ENCODE results near the gene DPH3. TPM values are rescaled to one million over a fixed set of nuclear protein-coding genes. Genes with fewer than 3 reads are reported as not detected.

Gene DPH3
- total and polyA plus RNA-seq, 9 of the 15 experiments (the other 6 are each of a cell fraction or from before 2014, with no cell fraction given), result 15.9 to 131 (median 38.7) TPM

GRCh38 chr3:16249886-16250285 is 14.9 kb downstream of the DPH3 start:
- H3K4me3 ChIP-seq, result no peak overlapping the region
- 0 out of 2 replicates have a peak, but pooled peaks cover 5% of the 10 kb centered on the region for H4K20me1 ChIP-seq (replicated peaks; ENCODE audit: control insufficient read depth, insufficient read depth, low read length)
- H3K27ac ChIP-seq (ENCODE audit: extremely low read depth, low read depth, low read length), result no peak overlapping the region
- no peak overlapping the region for H3K9ac ChIP-seq (ENCODE audit: insufficient read depth in 1 of 2, low read depth in 2 of 2, low read length in 2 of 2)
- intact Hi-C loops (cut with micrococcal nuclease), result loop anchor here (1.0 kb wide), 1 partner anchor 300 kb away; no protein-coding TSS in a partner anchor
- no peak for FAIRE-seq
- in situ Hi-C loops (cut with MboI), result loop anchor here (5.0 to 10.0 kb wide), 3 partner anchors 205 to 625 kb away; no protein-coding TSS in a partner anchor
- H3K79me2 ChIP-seq (ENCODE audit: control insufficient read depth, insufficient read depth, low read length), result no peaks in the 10 kb centered on the region
- POLR2A ChIA-PET, result no interaction called here
- no TSS peak for BruUV-seq (replicated peaks)
- DNase-seq (ENCODE audit: extremely low read depth in 1 of 4, low spot score in 3 of 4), result no peak
- 6% methylated on average over 3 of the region's 3 CpGs for whole genome bisulfite sequencing (ENCODE audit: insufficient coverage, low coverage, missing lambda C conversion rate)
- H3K4me1 ChIP-seq (replicated peaks in 1 of 2; ENCODE audit: control insufficient read depth in 2 of 2, insufficient read depth in 2 of 2, low read length in 2 of 2), result peaks cover 3 to 4% of the 10 kb centered on the region in 2 experiments; a peak in 2 of 5 replicates
- no peaks in the 10 kb centered on the region for H3K9me3 ChIP-seq (replicated peaks; ENCODE audit: control insufficient read depth, insufficient read depth, low read depth, low read length)
- no peak overlapping the region for H3K4me2 ChIP-seq (ENCODE audit: insufficient read depth, low read length)
- H2AFZ ChIP-seq (ENCODE audit: low read depth, low read length), result no peak overlapping the region
- H3K27me3 ChIP-seq (ENCODE audit: control insufficient read depth in 2 of 2, insufficient read depth in 2 of 2, low read length in 2 of 2), result peaks cover 7 to 30% of the 10 kb centered on the region in 2 experiments; a peak in 4 of 5 replicates
- H3K9me1 ChIP-seq (ENCODE audit: control insufficient read depth, insufficient read depth, low read length), result no peaks in the 10 kb centered on the region
- H3K36me3 ChIP-seq (ENCODE audit: control insufficient read depth, insufficient read depth, low read length), result no peaks in the 10 kb centered on the region
- TF ChIP-seq TAF9B (IDR thresholded peaks at IDR 0.05; ENCODE audit: partially characterized antibody) (no peak), ZNF76 (CRISPR knock-in tag; IDR thresholded peaks at IDR 0.05; ENCODE audit: borderline replicate concordance) (no peak), ZNF175 (CRISPR knock-in tag; IDR thresholded peaks at IDR 0.05; ENCODE audit: low read depth) (no peak), ZNF75A (CRISPR knock-in tag; IDR thresholded peaks at IDR 0.05) (no peak), NRF1 (conservative IDR thresholded peaks at IDR 0.05 in 1 of 2, IDR thresholded peaks at IDR 0.05 in 1 of 2) (no peak), EGR1 (conservative IDR thresholded peaks at IDR 0.05) (no peak), ZNF609 (CRISPR knock-in tag; IDR thresholded peaks at IDR 0.05; ENCODE audit: borderline replicate concordance) (no peak), HDAC6 (IDR thresholded peaks at IDR 0.05; ENCODE audit: low read depth, low read length) (no peak), SMAD3 (CRISPR knock-in tag; conservative IDR thresholded peaks at IDR 0.05) (no peak), ZNF41 (CRISPR knock-in tag; conservative IDR thresholded peaks at IDR 0.05) (no peak), ZNF639 (CRISPR knock-in tag; conservative IDR thresholded peaks at IDR 0.05 in 1 of 2, IDR thresholded peaks at IDR 0.05 in 1 of 2) (no peak), HDAC1 (IDR thresholded peaks at IDR 0.05) (no peak), MCM2 (IDR thresholded peaks at IDR 0.05; ENCODE audit: low read depth) (no peak), SMAD2 (IDR thresholded peaks at IDR 0.05; ENCODE audit: low read depth, low read length) (no peak), POLR3G (IDR thresholded peaks at IDR 0.05; ENCODE audit: extremely low read depth, insufficient read length, insufficient replicate concordance) (no peak), ZNF77 (CRISPR knock-in tag; IDR thresholded peaks at IDR 0.05) (no peak), SMARCE1 (IDR thresholded peaks at IDR 0.05) (no peak)
- ATAC-seq, result no peak
- CTCF ChIA-PET (ENCODE audit: low intra/inter-chr PET ratio), result interaction anchor here (4.7 kb wide), 1 partner anchor 202 kb away, joined by 31 read pairs; no protein-coding TSS in a partner anchor

Data from K562 (cell line).